T-helper 22 cell (primary cell): ENCODE measurements around the gene STAMBPL1.
"Not testable (repeated sequence)": the region's sequence is repeated elsewhere in the genome, so short reads cannot be mapped to it uniquely, and the experiment has no call there.

Experiments
- DNase-seq: peaks from one replicate; pipeline ENCODE4 v3.0.0-alpha.2; 2020; ENCODE audit warnings: low read depth

The STAMBPL1 gene

DNA sequence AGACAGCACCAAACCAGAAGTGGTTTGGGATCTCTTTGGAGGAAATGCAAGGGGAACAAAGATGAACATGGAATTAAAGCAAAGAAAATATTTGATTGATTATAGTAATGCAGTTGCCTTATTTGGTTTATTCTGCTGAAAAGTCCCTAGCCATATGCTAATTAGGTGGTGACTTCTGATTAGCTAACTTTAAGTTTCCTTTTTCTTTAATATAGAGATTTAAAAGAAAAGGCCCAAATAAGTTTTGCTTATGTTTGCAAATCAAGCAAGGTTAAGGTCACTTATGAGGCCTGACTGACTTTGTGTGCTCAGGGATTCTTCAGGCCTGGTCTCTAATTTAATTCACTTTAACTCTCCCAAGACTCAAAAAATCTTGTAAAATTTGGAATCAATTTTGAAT is 22.2 kb upstream of the STAMBPL1 start:
- no peak for DNase-seq

DNA sequence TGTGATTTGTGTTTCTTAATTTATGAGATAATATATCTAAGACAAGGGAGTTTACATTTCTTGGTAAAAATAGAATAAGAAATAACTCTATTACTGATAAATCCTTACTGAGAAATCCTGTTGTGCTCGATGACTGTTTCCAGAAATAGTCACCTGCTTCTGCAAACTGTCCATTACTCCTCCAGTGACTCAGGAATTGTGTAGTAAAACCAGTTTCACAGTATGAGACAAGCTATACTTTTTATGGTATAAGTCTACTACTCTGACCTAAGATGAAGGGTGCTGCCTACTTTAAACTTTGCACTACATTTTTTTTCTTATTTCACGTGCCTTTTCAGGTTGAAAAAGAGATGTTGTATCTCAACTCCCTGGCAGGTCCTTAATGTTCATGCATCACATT is 21.6 kb upstream of the STAMBPL1 start:
- no peak for DNase-seq

DNA sequence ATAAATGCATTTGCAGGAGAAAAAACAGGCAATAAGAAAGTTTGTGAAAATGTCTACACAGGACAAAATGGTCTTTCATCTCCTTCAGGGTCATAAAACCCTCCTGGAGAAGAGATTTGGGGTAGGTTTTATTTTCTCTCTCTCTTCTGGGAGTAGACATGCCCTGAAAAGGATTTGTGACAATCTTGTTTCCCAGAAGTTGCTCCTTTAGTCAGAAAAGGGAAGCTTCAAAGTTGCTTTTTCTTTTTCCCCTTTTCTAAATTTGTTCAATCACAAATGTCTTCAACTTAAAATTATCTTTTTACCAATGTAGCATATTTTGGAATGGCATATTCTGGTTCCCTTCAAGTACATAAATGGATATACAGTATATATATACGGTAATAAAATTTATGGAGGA is 19.0 kb upstream of the STAMBPL1 start:
- no peak for DNase-seq

DNA sequence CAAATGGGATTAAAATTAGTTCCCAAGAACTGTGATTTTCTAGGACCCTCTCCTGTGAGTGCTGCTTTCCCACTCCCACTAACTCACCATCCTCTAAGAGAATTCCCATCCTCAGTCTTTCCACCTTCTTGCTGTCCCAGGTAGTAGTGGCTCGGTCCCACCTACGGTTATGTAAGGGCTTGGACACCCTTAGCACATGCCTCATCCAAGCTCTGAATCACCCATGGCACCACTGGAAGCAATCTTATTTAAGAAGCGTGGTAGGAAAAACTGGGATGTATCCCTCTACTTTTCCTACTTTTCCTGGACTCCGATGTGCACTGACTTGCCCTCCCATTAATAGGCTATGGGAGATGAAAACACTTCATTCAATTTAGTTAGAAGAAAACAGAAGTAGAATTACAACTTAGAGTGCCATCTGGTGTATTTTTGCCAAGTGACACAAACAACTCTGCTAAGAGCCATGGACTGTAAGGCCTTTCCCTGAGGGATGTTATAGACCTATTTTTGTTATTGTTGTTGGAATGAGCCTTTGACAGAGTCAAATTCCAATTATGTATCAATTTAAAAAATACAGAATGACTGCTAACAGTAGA is 14.7 kb upstream of the STAMBPL1 start:
- no peak for DNase-seq

DNA sequence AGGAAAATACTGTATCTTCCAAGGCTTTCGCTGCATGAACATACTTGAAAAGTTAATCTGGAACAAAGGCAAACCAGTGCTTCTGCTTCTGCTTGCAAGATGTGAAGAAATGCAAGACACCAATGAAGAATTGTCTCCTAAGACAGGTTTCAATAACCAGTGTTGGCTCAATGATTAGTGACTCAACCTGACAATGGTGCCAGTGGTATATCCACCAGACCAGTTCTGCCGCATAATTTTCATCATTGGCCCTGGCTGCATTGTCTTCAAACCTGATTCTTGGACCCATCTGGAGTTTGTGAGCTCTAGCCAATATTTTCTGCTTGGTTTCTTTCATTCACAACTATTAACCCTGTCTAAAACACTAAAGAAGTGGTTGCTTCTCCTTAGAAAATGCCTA is 13.6 kb upstream of the STAMBPL1 start:
- DNase-seq = no peak

DNA sequence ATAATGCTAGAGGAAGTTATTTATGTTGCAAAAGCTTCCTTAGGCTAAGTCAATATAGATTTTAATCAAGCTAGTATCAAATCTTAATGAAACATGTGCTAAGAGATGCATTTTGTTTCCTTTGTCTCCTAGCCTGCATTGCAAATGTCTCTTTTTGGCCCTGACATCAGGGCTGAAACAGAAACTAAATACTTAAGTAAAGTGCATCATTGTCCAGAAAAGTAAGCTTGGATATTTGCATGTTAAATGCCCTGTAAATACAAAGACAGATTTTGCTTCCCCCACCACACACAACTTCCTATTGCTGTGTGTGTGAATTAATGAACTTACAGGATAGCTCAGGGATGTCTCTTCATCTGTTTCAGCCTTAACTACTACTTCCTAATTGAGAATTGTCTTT is 10.0 kb upstream of the STAMBPL1 start:
- no peak for DNase-seq

DNA sequence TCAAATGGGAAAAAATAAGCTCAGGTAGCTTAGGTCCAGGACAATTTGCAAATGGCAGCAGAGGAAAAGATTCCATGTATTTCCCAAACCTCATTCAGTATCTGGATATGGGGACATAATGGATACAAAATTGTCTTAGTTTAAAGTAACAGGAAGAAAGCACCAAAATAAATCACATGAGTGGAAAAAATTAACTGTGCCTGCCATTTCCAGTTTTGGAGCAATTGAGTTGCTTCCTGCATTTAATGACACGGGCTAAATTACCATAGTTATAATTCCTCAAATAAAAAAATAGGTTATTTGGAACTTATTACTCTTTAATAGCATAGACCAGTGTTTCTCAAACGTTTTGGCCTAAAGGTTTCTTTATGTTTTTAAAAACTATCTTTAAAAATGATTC is 6.3 kb upstream of the STAMBPL1 start:
- DNase-seq = no peak

DNA sequence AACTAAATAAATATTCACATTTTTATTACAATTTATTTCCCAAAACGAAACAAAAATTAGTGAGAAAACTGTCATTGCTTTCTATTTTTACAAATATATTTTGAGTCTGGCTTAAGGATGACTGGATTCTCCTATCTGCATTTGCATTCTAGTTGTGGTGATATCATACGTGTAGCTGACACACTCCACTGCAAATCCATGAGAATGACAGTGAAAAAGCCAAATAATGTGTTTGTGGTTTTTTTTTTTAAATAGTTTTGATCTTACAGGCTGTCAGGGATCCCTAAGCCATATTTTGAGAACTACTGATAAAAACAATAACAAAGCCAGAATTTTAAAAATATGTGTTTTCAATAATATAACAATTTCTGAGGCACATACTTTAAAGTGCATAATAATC is 5.8 kb upstream of the STAMBPL1 start:
- no peak for DNase-seq

DNA sequence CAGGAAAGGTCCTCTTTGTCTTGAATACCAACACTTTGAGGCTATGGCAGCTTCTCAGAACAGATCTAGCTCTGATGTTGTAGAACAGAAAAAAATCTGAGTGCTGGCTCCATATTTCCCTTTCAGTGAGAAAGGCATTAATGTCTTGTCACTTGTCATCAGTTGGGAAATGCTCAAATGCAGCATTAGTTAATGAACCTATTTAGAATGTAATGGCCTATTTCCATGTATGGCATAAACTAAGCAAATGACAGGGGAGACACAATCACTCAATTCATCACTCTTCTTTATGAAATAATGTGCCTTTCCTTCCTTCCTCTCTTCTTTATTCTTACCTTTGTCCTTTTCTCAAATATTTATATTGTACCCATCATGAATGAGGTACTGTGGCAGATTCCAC is 5.0 kb upstream of the STAMBPL1 start:
- DNase-seq = no peak

DNA sequence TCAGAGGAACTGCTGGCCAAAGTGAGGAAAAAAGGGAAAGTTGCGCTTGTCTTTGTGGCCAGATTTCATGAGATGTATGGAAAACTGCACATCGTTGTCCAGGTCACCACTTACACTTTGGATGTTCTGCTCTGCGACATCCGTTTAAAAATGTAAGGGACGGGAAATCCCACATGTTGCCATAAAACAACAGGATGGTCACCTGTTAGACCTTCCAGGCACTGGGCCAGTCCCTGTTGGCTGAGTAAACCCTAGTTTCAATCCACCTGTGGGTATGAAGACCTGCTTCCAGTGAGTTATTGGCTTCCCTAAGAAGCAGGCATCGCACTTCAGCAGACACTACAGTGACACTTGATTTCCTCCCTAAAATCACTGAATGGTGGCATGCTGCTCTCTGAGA is 2.7 kb upstream of the STAMBPL1 start:
- DNase-seq = no peak

DNA sequence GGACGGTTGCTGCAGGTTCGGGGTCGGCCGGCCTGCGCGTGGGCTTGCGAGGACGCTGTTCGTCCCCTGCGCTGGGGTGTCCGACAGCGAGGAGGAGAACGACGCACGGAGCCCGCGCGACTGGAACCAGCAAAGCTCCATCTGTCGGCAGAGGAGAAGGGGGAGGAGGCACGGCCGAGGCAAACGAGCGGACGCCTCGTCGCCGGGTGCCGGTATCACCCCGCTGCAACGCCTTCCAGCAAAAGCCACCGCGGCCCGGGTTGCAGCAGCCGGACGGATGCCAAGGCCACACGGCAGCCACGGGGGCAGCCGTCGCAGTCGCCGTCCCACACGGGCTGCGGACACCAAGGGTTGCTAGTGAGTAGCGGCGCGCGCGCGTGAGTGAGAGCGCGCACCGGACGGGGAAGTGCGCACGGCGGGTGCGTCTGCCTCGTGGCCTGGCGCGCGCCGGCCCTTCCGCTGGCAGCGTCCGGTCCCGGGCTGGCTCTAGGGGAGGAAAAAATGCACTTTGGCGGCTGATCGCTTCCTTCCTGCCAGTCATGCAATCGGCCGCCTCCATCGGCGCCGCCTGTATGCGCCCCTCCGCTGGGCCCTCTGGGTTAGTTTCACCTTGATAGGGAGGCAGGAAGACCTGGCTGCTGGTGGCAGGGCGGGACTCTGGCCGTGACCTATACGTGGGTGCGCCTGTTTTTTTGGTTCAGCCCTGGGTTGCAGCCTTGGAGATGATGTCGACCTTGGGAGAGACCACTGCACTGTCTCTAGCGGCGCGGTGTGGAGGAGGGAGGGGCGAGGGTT is 434 bp downstream of the STAMBPL1 start:
- peak; percentile 57 for DNase-seq

DNA sequence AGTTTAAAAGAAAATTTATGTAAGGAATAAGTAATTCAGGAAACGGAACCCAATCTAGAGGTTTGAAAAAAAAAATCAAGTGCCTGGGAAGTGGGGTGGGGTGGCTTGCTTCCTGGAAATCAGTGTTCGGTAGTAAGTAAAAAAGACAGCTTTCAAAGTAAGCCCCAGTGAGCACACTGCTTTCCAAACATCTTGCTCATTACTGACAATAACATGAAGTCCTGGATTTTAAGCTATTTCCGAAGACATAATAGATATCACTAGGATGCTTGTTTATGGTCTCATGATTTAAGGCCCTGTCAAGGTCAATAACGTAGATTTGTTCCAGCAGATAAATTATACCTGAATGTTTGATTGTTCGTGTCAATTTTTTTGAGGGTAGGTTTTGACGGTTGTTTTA is 1.3 kb downstream of the STAMBPL1 start:
- DNase-seq = no peak

DNA sequence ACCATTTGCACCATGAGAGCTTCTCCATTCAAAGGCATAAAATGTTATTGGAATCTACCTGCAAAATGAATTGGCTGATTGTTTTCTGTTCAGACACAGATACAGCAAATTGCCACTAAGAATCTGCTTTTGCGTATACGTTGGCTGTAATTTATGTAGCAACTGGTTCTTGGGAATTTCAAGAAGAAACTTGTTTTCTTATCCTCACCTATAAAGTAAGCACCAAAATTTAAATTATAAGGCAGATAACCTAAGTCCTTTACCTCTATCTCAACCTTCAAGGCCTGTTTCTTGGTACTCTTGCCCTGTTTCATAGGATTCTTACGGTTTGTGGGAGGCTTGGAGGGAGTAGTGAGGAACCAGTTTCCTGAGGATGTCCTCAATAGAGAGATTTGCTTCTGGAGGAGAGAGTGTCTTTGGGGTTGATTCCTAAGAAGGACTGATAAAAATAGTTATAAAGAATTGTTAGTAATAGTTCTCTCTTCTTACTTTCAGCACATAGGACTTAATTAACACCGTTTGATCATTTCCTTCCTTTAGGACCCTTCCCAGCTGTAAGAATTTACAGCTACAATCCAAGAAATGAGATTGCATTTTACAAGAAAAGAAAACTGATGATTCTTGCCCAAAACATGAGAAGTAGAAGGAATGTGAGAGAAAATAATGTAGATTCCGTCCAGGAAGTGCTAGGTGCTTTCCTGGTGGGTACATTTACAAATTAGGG is 2.0 kb downstream of the STAMBPL1 start:
- DNase-seq = no peak

DNA sequence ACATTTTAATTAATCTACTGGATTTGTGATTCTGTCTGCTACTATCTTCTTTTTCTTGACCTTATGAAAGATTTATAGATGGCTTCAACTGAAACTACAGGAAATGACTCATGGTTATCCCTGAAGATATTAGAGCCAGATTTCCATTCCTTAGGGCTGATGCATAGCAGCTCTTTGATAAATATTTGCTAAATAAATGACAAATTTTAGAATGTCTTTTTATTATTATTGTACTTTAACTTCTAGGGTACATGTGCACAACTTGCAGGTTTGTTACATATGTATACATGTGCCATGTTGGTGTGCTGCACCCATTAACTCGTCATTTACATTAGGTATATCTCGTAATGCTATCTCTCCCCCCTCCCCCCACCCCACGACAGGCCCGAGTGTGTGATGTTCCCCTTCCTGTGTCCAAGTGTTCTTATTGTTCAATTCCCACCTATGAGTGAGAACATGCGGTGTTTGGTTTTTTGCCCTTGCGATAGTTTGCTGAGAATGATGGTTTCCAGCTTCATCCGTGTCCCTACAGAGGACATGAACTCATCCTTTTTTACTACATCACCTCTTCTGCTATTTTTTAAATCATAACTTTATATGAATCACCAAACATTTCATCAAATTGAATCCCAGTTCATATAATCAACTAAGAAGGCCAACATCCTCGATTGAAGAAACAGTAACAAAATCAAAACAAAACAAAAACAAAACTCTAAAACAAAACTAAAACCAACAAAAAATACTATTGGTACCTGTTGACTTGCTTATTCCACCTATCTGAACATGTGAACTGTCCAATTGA is 2.8 kb downstream of the STAMBPL1 start:
- not testable (repeated sequence) for DNase-seq

DNA sequence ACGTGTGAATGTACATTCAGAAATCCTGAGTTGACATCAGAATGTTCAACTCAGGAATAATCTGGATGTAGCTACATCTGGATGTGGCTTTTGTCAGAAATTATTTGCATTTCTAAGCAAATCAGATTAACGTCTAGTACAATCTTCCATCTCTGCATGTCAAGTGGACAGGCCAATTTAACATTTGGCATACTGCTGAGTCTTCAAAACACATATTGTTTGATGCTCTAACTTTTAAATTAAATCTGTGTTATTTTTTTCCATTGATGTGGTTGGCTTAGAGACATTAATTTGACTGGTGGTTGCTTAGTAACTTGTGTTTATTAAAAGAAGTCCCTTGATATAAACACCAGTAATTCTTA is 3.4 kb downstream of the STAMBPL1 start:
- DNase-seq = no peak

DNA sequence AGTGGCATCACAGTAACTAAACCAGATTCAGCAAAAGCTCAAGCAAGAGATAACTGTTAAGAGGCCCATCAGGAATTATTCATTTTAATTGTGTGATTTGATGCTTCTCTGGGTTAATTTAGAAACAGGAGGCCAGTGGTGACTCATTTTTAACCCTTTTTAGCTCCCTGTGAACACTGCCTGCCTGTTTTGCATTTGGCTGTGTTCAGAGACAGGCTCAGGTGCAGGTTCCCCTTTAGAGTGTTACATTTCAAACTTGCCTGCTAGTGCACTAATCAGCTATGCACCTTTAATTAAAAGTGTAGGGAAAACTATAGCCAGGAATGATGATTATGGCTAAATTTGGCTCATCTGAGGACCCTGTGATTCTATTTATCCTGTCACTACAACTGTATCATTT is 6.5 kb downstream of the STAMBPL1 start:
- DNase-seq = no peak

DNA sequence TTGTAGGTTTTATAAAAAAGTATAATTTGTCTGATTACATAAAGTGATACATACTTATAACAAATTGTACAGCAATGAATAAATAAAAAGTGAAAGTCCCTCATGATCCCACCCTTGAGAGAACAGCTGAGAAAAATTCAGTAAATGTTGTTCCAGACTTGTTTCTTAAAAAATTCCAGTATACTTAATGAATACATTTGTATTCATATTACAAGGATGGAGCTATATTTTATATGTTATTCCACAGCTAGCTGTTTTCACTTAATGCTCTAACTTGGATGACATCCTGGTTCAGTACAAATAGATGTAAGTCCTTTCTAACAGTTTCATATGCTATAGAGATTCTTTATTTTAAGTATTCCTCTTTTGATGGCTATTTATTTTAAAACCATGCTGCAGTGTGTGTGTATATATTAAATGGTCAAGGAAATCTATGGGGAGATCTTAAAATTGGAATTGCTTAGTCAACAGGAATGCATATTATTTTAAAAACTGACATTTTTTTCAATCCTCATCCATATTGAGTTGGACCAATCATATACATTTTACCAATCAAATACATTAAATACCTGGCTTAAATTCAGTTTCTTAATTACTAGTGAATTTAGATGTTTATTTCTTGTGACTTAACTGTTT is 8.9 kb downstream of the STAMBPL1 start:
- DNase-seq = no peak

DNA sequence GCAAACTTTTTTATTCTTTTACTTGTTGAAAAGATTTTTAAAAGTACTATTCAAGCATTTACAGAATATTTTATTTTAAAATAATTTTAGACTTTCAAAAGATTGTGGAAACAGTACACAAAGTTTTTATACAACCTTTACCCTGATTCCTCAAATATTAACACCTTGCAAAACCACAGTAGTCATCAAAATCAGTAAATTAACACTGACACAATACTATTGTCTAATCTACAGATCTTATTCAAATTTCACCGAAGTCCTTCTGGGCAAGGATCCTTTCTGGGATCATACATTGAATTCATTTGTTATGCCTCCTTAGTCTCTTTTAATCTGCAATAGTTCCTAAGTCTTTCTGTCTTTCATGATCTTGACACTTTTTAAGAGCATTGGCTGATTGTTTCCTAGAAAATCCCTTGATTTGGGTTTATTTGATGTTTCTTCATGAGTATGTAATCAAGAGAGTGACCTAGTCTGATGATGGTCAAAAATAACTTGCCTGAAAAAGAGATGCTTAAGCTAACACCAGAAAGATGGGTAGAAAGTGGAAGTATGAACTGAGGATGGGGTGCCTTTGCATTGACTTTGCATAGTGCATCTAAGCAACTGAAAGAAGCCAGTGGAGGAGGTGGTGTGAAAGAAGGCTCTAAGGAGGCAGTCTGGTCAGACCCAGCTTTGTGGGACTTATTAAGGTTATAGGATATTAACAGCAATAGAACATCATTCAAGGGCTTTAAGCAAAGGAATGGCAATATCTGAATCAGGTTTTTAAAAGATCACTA is 9.7 kb downstream of the STAMBPL1 start:
- DNase-seq = no peak

DNA sequence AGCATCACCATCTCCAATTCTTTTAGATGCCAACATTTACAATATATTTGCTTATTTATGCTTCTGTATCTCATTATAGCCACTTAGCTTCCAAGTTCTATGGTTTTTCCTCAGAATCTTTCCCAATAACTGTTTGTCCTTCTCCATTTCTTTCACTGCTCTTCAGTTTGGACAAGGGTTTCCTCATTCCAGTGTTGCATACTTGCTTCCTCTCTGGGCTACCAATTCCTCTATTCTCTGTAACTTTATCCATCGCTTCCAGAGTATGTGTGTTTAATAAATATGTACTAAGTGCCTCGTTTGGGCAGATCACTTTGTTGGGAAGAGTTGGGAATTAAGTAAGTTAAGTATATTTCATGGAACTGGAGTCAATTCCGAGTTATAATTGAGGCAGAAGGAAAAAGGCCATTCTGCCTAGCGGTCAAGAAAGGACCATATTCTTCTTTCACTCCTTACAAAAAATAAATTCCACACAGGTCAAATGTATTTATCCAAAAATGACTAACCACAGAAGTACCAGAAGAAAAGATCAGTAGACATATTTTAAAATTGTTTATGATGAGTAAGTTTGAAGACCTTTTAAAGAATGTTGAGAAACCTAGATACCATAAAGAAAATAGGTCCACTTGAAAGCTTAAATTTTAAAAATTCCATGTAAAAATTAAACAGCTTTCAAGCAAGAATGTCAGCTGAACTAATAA is 10.8 kb downstream of the STAMBPL1 start:
- DNase-seq = no peak

DNA sequence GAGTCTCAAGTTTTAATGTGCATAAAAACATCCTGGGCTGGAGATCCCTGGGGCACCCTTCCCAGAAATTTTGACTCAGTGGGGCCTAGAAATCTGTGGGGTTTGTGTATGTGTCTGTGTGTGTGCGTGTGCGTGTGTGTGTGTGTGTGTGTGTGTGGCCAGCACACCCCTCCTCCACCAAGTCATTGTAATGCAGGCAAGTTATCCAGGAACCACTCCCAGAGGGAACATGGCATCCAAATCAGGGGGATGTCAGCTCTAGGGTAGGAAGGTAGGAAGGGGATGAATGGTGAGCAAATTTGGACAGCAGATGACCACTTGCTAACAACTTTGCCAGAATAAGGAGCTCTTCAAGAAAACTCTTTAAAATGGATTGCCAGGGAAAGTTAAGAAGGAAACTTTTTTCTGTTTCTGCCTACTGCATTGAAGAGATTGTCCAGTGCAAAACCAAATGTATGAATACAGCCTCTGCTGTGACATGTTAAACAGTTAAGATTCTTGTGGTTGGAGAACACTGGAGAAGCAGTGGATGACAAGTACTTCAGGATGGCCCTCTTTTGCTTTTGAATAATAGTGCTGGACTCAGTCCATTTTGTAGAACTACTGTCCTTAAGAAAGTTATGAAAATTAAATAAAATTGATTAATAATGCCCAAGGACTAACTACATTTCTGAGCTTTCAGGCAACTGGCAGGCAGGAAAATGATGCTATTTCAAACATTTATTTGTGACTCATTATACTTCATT is 12.3 kb downstream of the STAMBPL1 start:
- DNase-seq = no peak
